Lower leg skin (tissue), 3 donors: Measurements from ENCODE around the gene BFSP1.

Source experiments
- POLR2A ChIP-seq, 2 donors: fragments of 450-650 bp; IDR thresholded peaks; one replicate each; pipeline ENCODE4 v1.6.1; 2016 to 2017; ENCODE audit warnings: antibody characterized with exemption in 2 of 2, mild to moderate bottlenecking in 1 of 2, moderate library complexity in 1 of 2
- TF ChIP-seq, protein P1 (sequence below), 3 donors: fragments of 450-650 bp; IDR thresholded peaks; one replicate each; pipeline ENCODE4 v1.5.1; 2016; ENCODE audit warnings: antibody characterized with exemption in 3 of 3, mild to moderate bottlenecking in 3 of 3, moderate library complexity in 2 of 3

DNA sequence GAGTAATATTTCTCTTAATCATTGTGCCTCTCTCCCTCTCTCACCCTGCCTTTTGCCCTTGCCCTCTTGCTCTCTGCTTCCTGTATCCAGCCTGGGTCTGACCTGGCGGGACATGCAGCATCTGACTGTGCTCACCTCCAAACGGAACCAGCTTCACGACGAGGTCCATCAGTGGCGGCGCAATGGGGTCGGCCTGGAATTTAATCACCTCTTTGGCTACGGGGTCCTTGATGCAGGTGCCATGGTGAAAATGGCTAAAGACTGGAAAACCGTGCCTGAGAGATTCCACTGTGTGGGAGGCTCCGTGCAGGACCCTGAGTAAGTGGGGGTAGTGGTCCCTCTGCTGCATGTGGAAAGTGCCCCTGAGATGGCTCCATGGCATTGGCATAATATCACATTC, 65.9 kb downstream of the BFSP1 start:
- TF ChIP-seq, protein P1, sequence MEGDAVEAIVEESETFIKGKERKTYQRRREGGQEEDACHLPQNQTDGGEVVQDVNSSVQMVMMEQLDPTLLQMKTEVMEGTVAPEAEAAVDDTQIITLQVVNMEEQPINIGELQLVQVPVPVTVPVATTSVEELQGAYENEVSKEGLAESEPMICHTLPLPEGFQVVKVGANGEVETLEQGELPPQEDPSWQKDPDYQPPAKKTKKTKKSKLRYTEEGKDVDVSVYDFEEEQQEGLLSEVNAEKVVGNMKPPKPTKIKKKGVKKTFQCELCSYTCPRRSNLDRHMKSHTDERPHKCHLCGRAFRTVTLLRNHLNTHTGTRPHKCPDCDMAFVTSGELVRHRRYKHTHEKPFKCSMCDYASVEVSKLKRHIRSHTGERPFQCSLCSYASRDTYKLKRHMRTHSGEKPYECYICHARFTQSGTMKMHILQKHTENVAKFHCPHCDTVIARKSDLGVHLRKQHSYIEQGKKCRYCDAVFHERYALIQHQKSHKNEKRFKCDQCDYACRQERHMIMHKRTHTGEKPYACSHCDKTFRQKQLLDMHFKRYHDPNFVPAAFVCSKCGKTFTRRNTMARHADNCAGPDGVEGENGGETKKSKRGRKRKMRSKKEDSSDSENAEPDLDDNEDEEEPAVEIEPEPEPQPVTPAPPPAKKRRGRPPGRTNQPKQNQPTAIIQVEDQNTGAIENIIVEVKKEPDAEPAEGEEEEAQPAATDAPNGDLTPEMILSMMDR (IDR thresholded peaks at IDR 0.05): no peak
- TF ChIP-seq POLR2A (IDR thresholded peaks at IDR 0.05): no peak
